Panc1 (cell line): ENCODE data around the gene OPTC.

Source experiments
- POLR2AphosphoS5 ChIP-seq: IDR thresholded peaks from 2 replicates; pipeline ENCODE4 v1.6.1; 2012; ENCODE audit warnings: mild to moderate bottlenecking, low read depth, low read length, moderate library complexity
- SIN3A ChIP-seq: IDR thresholded peaks from 2 replicates; pipeline ENCODE4 v1.6.1; 2012; ENCODE audit warnings: low read depth, mild to moderate bottlenecking, low read length, moderate library complexity, borderline replicate concordance; ENCODE audit not compliant: insufficient read depth
- TF ChIP-seq, protein P1 (sequence below): fragments of 450-650 bp; IDR thresholded peaks from 2 replicates; pipeline ENCODE4 v1.5.1; 2017; ENCODE audit warnings: mild to moderate bottlenecking
- TF ChIP-seq, protein P2 (sequence below), 2 experiments: IDR thresholded peaks; 2 replicates each; pipeline ENCODE4 v1.6.1; 2011 to 2012; ENCODE audit warnings: low read depth in 2 of 2, control low read depth in 1 of 2, low read length in 1 of 2, mild to moderate bottlenecking in 1 of 2, moderate library complexity in 1 of 2; ENCODE audit not compliant: insufficient read depth in 1 of 2

DNA sequence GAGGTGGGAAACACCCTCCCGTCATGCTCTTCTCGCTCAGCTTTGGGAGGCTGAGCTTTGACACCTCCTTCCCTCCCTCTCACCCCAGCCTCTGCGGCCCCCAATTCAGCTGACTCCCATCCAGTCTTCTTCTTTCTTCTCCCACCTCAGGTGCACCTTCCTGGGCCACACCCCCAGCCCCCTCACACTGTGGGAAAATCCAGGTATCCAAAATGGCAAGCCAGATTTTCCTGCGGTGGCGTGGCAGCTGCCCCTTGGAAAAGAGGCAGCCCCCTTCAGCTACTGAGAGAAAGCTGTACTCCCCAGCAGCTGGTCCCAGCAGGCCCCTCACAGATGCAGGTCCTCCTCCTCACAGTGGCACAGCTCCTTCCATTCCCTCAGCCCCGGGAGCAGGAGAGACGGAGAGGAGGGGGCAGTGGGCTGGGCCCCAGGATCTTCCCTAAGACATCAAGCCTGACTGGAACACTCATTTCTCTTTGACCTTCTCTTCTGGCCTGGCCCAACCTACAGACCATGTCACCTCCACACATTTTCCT is 61.6 kb downstream of the OPTC start:
- TF ChIP-seq, protein P1, sequence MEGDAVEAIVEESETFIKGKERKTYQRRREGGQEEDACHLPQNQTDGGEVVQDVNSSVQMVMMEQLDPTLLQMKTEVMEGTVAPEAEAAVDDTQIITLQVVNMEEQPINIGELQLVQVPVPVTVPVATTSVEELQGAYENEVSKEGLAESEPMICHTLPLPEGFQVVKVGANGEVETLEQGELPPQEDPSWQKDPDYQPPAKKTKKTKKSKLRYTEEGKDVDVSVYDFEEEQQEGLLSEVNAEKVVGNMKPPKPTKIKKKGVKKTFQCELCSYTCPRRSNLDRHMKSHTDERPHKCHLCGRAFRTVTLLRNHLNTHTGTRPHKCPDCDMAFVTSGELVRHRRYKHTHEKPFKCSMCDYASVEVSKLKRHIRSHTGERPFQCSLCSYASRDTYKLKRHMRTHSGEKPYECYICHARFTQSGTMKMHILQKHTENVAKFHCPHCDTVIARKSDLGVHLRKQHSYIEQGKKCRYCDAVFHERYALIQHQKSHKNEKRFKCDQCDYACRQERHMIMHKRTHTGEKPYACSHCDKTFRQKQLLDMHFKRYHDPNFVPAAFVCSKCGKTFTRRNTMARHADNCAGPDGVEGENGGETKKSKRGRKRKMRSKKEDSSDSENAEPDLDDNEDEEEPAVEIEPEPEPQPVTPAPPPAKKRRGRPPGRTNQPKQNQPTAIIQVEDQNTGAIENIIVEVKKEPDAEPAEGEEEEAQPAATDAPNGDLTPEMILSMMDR = no peak
- TF ChIP-seq, protein P2, sequence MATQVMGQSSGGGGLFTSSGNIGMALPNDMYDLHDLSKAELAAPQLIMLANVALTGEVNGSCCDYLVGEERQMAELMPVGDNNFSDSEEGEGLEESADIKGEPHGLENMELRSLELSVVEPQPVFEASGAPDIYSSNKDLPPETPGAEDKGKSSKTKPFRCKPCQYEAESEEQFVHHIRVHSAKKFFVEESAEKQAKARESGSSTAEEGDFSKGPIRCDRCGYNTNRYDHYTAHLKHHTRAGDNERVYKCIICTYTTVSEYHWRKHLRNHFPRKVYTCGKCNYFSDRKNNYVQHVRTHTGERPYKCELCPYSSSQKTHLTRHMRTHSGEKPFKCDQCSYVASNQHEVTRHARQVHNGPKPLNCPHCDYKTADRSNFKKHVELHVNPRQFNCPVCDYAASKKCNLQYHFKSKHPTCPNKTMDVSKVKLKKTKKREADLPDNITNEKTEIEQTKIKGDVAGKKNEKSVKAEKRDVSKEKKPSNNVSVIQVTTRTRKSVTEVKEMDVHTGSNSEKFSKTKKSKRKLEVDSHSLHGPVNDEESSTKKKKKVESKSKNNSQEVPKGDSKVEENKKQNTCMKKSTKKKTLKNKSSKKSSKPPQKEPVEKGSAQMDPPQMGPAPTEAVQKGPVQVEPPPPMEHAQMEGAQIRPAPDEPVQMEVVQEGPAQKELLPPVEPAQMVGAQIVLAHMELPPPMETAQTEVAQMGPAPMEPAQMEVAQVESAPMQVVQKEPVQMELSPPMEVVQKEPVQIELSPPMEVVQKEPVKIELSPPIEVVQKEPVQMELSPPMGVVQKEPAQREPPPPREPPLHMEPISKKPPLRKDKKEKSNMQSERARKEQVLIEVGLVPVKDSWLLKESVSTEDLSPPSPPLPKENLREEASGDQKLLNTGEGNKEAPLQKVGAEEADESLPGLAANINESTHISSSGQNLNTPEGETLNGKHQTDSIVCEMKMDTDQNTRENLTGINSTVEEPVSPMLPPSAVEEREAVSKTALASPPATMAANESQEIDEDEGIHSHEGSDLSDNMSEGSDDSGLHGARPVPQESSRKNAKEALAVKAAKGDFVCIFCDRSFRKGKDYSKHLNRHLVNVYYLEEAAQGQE (IDR thresholded peaks at IDR 0.05; ENCODE audit: insufficient read depth in 1 of 2, low read depth in 2 of 2, low read length in 1 of 2) = no peak
- TF ChIP-seq POLR2AphosphoS5 (no peak), SIN3A (no peak)
